T-helper 22 cell (primary cell): Measurements from ENCODE around the gene CRB2.

Experiments
- DNase-seq: peaks from one replicate; pipeline ENCODE4 v3.0.0-alpha.2; 2020; ENCODE audit warnings: low read depth

Gene CRB2

DNA sequence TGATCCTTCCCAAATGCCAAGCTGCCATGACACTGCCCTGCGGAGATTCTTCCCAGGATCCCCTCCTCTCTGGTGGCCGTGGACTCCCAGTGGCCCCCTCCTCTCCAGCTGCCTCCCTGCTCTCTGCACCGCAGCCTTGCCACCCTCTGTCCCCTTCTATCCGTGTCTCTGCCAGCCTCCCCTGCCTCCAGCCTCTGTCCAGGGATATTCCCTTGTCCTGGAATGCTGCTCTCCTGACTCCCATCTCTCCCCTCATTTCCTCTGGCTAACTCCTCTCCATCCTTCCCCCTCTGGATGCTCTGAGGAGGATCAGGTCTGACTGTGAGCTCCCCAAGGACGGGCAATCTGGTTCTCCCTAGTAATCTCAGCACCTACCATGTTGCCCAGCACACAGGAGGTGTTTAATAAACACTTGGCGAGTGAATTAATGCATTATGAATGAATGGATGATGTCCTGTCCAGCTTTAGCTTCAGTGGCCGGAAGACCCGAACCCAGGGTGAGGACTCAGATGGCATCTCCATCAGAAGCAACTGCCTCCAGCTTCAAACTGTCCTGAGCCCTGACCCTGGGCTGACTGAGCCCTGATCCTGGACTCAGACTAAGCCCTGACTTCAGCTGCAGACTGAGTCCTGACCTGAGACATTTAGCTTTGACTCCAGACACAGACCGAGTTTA is 7.5 kb upstream of the CRB2 start:
- DNase-seq: no peak

DNA sequence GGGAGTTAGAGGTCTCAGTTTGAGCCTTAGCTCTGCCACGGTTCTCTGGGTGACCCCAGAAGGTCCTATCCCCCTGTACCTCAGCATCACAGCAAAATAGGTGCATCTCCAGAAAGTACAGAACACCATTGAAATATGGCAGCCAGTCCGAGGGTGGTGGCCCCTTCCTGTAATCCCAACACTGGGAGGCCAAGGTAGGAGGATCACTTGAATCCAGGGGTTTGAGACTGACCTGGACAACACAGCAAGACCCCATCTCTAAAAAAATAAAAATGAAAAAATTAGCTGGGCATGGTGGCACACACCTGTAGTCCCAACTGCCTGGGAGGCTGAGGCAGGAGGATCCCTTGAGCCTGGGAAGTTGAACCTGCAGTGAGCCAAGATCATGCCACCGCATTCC is 7.0 kb upstream of the CRB2 start:
- DNase-seq: no peak

DNA sequence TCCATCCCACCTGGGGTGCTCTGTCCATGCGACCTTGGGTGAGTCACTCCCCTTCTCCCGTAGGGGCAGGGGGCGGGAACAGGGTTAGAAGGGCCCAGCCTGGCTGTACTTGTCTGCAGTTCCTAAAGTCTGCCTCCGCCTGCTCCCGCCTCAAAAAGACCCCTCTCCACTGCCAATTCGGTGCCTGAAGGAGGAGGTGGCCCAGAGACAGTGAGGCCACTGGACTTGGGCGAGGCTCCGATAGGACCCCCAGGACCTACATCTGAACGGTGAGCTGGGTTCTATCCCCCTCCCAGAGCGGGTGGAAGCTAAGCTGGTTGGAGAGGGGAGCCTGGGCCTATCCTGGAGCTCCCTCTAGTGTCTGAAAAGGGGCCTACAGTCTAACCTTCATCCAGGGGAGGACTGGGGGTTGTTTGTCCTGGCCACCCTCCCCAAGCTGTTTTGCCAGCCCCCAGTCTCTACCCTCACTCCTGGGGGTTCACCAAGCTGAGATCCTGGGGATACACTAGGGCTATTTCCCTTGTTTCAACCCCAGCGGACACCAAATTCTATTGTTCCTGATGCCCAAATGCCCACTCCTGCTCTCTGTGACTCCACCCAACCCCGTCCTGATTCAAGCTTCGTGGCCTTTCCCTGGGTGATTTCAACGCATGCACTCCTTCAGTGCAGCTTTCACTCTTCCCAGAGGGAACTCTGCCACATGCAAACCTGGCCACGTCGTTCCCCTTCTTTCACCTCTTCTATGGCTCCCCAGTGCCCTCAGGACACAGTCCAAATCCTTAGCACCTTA is 6.1 kb upstream of the CRB2 start:
- DNase-seq: peak; percentile 21

DNA sequence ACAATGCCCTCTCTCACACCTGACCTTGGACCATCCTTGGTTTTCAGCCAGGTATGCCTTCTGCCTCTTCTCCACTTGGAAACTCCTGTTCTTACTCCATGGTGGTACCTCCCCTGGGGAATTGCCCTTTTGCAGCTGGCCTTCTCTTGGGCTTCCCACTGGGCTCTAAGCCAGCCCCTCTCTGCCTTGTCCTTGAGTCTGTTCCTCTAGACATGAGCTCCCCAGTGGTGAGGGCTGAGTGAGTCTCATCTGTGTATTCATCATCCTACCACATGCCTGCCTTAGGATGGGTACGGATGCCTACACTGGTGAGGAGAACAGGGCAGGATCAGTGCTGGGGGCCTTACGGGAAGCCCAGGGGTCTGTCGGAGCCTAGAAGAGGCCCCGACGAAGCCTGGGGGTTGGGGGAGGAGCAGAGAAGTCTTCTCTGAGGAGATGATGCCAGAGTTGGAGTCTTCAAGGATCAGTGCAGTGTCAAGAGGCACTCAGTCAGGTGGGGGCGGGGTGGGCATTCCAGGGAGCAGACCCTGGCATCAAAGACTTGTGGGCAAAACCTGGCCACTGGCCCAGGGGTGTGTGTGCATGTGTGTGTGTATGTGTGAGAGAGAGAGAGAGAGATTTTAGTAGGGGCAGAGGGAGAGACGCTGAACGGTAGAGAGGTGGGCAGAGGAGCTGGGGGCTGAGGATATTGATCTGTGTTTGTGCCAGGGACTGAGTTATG is 5.2 kb upstream of the CRB2 start:
- no peak for DNase-seq

DNA sequence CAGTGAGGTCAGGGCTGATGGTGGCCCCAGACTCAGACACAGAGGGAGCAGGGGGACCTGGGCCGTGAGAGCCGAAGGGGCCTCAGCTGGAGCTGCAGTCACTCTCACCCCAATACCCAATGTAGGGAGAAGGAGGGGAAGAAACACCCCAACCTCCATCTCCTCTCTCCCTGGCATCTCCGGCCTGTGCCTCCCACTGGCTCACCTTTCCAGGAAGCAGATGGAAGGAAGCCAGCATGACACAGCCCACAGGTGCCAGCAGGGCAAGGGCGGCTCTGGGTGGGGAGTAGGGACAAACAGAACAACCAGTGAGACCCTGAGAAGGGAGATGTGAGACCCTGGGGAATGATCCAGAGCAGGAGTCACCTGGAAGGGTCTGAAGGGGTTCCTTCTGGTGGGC is 3.0 kb upstream of the CRB2 start:
- no peak for DNase-seq

DNA sequence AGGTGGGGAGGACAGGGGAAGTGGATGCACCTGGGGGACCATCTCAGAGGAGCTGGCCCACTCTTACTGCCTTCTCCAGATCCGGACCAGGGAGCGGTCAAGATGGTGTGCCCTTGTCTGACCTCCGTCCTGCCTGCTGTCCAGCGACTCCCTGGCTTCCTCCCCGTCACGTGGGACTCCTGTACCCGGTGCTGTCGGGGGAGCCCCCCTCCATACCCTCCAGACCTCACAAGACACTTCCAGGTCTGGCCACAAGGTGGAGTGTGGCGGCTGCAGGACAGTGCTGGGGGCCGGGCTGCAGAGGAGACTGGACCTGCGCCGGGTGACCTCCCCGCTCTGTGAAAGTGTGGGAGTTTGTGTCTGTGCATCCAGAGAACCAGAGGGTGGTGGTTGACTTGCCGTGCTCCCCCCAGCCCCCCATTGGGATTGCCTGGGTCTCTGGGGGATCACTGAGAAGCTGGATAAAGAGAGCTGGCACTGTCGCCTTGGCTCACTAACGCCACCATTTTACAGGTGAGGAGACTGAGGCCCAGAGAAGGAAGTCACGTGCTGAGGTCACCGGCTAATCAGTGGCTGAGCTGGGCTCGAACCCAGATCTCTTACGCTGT is 1.9 kb upstream of the CRB2 start:
- no peak for DNase-seq

DNA sequence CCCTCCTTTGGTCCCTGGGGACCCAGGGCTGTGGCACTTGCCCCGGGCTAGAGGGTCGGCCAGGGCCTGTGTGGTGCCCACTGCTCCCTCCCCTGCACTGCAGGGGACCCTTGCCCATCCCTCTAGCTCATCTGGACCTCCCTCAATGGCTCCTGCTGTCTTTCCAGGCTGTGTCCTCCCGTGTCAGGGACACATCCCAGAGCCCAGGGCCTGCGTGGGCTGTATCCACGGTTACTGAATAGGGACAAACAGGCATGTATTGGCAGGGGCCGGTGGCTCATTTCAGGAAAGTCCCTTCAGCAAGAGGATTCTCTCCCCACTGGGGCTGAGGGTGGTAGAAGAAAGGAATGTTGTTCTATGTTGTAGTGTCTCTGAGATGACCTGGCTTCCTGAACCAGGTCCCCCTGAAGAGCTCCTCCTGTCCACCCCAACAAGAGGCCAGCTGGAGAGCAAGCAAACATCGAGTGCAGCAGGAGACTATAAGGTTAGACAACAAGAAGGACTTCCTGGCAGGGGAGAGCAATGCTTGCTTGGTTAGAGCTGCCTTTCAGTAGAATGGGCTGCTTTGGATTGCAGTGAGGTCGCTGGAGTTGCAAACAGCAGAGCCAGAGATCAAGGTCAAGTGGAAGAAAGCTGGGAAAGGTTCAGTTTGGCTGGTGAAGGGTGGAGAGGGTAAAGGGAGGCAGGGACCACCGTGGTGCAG is 1.0 kb upstream of the CRB2 start:
- no peak for DNase-seq

DNA sequence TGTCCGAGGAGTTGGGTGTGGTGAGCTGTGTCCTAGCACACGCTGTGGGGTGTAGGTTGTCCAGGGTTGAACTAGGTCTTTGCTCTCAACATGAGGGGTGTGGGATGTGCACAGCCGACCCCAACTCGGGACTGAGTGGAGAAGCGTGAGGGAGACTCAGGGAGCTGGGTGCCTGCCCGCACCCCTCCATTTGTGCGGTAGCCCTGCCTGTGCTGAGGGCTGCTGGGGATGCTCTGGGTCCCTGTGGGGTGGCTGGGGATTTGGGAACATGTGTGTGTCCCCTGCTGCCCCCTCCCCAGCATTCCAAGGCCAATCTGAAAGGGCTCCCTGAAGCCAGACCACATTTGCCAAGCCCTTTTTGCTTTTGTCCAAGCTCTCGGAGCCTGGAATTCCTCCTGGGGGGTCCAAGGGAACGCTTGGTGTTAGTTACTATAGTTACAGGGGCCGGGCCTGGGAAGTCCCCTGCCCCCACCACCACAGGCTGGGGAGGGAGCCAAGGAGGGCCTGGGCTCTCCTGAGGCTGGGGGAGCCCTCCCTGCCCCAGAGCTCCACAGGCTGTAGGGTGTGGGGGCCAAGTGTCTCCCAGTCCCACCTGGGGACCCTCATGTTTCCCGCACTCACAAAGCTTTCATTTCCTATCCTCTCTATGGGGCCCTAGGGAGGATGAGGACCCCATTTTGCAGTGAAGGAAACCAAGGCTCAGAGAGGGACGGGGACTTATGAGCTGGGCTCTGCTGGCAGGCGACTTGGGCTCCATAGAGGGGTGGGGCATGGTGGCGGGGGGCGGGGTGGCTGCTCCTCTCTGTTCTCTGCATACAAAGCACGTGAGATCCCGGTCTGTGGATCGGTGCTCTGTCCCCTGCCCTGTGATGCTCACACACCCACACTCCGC is 1.1 kb downstream of the CRB2 start:
- DNase-seq: no peak

DNA sequence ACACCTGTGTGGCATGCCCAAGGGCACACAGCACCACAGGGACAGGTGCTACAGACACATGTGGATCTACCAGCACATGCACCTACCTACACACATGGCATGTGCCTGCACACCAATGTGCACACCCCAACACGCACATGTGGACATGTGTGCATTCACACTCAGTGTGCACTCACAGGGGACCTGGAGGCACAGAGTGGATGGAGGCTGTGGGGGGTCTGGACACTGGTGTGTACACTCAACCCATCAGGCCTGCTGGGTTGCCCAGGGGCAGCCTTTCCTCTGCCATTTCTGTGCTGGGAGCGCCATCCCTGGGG is 1.7 kb downstream of the CRB2 start:
- no peak for DNase-seq

DNA sequence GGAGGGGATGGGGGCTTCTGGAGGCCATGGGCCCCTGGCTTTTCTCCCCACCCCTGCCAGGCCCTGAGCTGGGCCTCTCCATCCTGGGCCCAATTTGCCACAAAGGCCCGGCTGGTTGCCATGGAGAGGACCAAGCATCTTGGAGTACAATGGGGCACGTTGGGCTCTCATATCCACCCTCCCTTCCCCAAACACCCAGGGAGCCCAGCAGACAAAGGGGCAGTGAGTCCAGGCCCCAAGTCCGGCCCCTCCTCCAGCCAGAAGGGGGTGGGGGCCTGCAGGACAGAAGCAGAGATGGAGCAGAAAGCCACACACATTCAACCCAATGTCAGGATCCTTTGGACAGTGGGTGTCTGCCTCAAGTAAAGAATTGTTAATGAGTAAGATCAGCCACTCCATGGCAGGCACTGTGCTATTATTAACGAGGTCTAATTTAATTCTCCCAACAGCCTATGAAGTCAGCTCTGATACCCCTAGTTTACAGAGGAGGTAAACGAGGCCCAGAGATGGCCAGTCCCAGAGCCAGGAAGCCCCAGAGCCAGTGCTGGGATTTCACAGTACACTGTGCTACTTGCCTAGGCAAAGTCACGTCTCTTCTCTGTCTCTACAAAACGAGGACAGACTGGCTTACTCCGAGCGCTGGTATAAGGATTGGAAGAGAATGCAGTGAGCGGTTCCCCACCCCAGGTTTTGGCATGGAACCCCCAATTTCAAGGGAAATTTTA is 2.3 kb downstream of the CRB2 start:
- DNase-seq: no peak

DNA sequence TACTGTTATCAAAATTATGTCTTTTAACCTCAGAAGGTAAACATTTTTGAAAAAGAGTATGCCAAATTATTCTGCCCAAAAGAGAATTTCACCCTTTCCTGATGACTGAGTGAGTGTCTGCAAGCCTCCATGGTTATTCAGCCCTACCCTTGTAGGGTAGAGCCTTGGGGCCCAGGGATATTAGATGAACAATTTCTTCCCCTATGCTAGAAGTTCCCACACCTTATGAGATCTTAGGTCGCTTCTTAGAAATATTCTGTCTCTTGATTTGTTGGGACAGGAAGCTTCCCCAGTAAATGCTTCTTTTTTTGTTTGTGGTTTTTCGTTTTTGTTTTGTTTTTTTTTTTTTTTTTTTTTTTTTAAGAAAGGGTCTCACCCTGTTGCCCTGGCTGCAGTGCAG is 3.1 kb downstream of the CRB2 start:
- DNase-seq: no peak

DNA sequence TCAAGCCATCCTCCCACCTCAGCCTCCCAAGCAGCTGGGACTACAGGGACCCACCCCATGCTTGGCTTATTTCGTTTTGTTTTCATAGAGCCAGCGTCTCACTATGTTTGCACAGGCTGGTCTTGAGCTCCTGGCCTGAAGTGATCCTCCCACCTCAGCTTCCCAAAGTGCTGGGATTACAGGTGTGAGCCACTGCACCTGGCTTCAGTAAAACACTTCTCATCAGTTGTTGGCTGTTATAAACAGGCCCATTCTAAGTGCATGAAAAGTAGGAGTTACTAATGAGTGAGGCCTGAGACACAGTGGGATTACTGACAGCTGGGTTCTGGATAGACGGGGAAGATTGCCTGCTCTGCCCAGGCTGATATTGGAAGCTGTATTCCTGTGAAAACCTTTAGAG is 3.5 kb downstream of the CRB2 start:
- no peak for DNase-seq

DNA sequence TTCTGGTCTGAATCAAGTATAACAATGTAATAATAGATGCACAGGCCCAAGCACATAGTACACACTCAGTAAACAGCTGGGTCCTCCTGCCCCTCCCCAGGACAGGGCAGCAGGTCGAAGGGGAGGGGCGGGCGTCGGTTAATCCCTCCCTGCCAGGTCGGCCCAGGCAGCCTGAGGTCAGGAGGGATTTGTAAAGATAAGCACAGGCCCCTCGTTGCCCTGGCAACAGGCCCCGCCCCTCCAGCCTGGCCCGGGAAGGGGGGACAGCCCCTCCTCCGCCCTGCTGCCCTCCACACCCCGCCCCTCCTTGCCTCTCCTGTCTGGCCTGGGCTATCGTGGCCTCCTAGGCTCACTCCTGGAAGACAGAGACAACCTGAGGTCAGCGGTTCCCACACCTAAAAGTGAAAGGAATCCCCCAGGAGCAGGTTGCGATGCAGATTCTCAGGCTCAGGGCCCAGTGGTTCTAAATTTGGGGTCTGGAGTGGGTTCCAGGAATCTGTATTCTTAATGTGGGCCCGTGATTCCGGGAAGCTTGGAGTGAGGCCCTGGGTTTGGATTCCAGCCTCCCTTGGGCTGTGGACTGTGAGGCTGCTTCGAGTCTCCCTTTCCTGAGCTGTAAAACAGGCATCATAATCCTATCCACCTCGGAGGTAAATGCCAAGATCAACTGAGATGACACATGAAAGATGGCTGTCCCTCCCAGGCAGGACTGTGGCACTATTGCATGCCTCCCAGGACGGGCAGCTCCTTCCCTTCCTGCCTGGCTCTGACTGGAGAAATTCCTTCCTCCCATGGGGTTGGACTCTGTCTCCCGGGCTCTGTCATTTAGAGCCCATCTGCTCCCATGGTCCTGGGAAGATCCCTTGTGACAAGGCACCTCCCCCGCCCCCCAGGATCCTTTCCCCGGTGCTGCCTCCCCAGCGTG is 4.4 kb downstream of the CRB2 start:
- DNase-seq: no peak

DNA sequence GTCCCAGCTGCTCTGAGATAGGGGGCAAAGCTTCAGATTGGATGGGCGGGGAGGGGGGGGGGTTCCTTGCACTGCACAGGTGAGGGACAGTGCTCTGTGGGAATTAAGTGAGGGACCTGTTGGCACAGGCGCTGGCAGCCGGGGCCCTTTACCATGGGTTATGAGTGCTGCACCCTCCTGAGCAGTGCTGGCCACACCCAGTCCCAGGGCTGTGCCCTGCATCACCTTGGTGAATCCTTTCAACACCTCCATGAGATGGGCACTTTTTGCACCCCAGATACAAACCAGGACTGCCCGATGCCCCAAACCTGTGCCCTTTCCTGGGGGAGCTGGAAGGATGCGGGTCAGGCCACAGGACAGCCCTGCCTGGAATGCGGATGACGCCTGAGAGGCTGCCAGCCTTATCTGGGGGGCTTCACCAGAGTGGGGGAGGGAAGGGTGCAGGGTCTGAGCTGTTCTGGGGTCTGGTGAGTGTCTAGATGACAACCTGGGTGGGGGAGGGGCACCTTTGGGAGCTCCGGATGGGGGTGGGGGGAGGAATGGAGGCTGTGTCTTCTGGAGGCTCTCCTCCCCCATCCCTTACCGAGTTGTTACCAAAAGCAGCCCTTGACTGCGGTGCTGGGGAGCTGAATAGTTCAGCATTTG is 5.2 kb downstream of the CRB2 start:
- no peak for DNase-seq

DNA sequence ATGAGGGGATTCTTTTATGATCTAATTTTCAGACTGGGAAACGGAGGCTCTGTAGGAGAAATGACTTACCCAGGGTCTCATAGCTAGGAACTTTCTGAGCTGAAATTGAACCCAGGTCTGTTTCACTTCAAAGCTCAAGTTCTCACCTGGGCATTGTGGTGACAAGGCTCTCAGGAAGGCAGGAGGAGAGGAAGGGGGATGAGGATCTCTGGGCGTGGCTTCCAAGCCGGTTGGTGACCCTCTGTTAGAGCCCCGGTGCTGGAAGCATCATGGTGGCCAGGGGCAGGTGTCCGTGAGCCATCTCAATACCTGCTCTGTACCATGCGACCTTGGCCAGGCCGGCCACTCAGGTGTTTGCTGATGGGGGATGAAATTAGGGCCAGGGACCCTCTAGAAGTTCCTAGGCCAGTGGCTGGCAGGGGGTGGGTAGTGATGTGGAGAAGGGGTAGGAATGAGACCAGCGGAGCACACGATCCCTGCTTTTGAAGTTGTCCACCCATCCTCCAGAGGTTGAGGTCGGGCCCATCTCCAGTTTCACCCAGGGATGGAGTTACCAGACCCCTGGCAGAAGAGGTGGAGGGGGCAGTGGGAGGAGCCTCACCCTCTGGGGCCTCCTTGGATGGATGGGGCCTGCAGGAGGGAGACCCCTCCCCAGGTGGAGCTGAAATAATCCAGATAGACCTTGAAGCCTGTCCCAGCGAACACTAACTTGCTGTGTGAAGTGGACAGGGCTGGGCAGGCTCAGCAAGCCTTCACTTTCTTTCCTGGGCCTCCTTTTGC is 5.9 kb downstream of the CRB2 start:
- DNase-seq: no peak

DNA sequence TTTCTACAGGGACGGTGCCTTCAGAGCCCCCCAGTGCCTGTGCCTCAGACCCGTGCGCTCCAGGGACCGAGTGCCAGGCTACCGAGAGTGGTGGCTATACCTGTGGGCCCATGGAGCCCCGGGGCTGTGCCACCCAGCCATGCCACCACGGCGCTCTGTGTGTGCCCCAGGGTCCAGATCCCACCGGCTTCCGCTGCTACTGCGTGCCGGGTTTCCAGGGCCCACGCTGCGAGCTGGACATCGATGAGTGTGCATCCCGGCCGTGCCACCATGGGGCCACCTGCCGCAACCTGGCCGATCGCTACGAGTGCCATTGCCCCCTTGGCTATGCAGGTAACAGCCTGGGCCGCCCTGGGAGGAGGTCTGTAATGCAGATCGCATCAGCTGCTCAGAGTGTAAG is 6.9 kb downstream of the CRB2 start:
- DNase-seq: no peak

DNA sequence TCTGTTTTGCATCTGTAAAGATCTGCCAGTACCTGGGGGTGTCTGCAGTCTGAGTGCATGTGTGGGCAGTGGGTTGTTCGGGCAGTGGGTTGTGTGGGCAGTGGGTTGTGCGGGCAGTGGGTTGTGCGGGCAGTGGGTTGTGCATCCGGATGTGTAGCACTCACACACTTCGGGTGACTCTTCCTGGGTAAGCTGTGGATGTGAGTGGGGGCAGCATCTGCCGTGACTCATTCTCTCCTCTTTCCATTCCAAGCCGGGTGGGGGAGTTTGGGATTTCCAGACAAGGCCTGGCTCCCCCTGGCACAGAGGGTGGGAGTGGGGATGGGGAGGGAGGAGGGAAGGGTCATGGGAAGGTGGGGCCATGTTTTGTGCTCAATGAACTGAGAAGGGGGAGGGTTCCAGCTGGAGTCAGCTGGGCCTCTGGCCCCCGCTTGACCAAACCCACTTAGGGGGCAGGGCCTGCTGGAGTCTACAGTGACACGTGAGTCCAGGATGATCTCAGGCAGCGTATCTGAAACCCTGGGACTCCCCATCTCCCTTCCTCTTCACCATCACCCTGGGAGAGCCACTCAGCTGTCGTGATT is 8.3 kb downstream of the CRB2 start:
- no peak for DNase-seq
